Epidermal melanocyte (primary cell): ENCODE data around the gene DNM2.
"Not testable (repeated sequence)": the region's sequence is repeated elsewhere in the genome, so short reads cannot be mapped to it uniquely, and the experiment has no call there.

Source experiments
- DNase-seq: peaks from one replicate; pipeline ENCODE4 v3.0.0; 2011; ENCODE audit warnings: low spot score; ENCODE audit not compliant: insufficient read length

The DNM2 gene

DNA sequence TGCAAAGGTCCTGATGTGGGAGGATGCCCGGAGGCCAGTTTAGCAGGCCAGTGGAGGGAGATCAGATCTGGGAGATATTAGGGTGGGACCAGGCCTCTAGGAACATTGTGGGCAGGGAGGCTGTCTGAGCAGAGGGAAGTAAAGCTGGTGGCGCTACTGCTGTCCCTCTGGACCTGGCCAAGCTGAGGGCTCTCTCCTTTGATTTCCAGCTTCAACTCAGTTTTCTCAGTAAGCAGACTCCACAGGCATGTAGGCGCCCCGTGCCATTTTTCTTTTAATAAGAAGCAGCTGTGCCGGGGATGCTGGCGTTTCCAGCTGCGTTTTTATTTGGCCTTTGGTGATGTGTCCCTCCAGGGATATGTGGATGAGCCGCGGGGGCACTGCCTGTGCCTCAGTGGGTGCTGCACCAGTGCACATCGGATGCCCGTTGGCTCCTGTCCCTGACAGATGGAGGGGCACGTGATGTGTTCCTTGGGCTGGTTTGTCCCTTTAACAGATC is 6.7 kb downstream of the DNM2 start:
- DNase-seq, result peak; percentile 65

DNA sequence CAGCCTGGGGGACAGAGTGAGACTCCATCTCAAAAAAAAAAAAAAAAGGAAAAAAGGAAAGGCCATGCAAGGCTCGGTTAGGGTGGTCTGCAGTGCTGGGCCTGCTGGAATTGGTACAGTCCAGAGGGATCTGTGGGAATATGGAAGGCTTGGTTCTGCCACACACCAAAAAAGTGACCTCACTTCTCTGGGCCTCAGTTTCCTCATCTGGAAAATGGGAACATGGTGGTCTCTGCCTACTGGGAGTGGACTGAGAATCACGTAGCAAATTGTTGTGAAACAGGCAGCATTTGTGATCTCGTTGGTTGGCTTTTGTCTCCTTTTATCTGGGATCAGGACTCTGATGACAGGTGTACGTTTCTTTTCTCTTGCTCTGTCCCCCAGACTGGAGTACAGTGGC is 7.5 kb downstream of the DNM2 start:
- DNase-seq, result no peak

DNA sequence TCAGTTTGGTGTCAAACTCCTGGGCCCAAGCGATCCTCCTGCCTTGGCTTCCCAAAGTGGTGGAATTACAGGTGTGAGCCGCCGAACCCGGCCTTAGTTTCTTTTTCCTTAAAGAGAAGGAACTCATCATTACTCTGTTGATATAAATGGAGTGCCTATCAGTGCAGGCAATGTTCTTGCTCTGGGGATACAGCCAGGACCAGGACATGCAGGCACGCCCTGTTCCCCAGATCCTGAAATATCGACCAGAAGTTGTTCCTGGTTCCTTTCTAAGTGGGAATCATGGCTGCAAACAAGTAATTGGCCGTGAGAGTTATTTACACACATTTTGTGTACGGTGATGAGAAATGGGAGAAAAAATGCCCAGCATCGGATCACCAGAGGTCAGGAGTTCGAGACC is 8.4 kb downstream of the DNM2 start:
- no peak for DNase-seq

DNA sequence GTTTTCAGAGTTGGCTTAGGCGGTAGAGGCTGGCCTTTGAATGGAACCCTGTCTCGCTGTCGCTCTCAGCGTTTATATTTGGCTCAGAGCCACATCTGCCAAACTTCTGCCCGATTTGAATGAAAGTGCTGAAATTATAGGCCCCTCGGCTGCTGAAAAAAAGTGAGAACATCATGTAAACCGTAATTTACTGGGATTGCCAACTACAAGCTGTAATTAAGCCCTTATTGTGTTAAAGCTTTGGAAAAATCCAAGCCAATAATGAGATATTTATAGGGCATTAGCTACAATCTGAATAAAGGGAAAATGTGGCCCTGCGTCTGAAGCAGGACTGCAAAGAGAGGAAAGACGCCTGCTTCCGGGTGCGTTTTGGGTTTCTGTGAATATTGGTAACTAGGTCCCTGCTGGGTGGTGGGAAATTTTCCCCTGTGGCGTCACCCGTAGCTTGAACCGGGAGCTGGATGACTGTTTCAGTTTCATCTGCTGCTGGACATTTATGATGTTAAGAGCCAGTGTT is 9.9 kb downstream of the DNM2 start:
- no peak for DNase-seq

DNA sequence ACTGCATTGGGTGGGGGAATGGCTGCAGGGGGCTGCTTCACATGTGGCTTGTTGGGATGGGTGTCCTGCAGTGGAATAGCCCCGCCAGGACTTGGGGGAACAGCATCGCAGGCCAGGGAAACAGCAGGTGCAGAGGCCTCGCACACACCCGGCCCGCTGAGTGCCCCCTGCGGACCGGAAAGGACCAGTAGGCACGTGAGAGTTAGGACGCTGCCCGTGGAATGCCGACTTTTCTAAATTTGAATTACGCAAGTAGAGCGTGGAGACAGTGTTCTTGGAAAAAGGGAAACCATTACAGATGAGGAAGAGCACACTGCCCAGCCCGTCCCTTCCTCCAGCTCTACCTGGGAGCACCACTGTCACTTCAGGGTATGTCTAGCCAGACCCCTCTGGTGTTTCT is 11.5 kb downstream of the DNM2 start:
- DNase-seq, result no peak

DNA sequence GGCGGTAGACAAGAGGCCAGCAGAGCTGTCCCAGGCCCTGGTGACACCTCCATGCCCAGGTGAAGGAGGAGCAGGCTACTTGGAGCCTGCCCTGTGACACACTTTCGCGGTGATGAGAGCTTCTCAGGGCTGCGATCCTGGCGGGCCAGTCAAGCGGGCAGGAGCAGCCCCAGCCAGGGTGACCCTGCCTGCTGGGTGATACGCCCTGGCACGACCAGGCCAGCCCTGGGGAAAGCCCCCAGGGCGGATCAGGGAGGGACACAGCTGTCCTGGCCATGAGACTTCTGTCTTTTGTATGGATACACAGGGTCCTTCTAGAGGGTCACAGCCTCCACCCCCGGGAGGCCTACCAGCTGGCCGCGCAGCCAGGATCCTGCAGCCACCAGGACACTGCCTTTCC is 13.1 kb downstream of the DNM2 start:
- no peak for DNase-seq

DNA sequence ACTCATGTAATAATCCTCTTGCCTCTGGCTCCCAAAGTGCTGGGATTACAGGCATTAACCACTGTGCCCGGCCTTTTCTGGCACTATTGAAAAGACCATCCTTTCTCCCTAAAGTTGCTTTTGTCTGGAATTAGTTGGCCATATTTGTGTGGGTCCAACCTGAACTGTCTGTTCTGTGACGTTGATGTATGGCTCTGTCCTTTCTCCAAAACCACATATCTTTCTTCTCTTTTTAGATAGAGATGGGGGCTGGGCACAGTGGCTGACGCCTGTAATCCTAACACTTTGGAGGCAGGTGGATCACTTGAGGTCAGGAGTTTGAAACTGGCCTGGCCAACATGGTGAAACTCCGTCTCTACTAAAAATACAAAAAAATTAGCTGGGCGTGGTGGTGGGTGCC is 17.9 kb downstream of the DNM2 start:
- DNase-seq, result no peak

DNA sequence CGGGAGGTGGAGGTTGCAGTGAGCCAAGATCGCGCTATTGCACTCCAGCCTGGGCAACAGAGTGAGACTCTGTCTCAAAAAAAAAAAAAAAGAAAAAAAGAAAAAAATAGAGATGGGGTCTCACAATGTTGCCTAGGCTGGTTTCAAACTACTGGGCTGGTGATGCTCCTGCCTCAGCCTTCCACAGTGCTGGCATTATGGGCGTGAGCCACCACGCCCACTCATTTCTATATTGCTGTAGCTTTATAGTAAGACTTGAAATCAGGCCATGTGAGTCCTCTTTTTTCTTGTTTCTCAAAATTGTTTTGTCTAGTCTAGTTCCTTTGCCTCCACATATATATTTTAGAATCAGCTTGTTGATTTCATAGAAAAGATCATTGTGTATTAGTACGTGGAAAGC is 18.3 kb downstream of the DNM2 start:
- DNase-seq, result no peak

DNA sequence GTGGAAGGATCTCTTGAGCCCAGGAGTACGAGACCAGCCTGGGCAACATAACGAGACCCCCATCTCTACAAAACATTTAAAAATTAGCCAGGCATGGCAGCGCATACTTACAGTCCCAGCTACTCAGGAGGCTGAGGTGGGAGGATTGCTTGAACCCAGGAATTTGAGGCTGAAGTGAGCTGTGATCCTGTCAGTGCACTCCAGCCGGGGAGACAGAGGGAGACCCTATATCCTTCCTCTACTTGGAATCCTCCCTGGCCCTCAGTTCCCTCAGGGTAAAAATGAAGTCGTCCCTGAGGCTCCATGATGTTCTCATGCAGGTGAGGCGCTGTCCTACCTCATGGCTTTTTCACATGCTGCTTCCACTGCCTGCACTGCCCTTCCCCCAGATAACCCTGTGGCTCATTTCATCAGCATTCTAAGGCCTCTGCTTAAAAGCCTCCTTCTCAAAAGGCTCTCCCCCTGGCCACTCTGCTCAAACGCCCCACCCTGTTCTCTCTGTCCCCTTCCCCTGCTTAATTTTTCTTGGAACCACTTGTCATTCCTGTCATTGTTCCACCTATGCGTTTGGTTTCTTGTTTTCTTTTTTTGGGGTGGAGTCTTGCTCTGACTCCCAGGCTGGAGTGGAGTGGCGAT is 19.2 kb downstream of the DNM2 start:
- no peak for DNase-seq

DNA sequence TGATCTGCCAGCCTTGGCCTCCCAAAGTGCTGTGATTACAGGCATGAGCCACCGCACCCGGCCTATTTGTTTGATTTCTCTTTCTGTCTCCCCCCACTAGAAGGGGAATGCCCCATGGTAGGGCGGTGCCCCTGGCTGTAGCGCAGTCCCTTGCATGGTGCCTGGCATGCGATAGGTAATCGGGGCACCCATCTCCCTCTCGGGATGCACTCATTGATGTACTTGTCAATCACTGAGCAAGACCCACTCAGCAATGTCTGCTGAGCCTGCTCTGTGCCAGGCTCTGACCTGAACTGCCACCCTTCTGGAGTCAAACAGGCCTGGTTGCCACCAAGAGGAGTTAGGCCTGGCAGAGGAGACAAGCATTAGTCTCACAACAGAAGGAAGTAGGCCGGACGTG is 19.8 kb downstream of the DNM2 start:
- no peak for DNase-seq

DNA sequence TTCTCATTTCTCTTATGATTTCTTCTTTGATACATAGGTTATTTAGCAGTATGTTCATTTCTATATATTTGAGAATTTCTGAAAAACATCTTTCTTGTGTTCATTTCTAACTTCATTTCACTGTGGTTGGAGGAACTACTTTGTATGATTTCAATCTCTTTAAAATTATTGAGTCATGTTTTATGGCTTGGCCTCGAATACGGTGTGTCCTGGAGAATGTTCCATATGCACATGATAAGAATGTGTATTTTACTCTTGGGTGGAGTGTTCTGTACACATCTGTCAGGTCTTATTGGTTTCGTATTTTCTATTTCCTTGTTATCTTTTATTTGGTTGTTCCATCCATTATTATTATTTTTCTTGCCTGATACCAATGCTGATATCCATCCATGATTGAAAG is 22.9 kb downstream of the DNM2 start:
- DNase-seq, result no peak

DNA sequence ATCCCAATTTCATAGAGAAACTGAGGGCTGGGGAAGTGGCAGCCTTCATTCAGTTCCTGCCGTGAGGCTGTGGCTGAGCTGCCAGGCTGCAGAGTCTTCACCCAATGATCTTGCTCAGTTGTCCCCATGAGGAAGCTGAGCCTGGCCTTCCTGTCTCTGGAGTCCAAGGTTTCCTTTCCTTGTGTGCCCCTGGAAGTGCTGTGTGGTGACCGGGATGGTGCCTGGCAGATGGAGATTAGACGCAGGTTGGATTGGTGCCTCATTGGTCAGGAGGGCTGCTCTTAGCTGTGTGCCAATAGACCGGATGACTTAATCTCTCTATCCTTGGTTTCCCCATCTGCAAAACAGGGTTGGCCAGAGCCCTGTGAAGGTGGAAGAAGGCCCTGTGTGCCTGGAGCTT is 24.6 kb downstream of the DNM2 start:
- no peak for DNase-seq

DNA sequence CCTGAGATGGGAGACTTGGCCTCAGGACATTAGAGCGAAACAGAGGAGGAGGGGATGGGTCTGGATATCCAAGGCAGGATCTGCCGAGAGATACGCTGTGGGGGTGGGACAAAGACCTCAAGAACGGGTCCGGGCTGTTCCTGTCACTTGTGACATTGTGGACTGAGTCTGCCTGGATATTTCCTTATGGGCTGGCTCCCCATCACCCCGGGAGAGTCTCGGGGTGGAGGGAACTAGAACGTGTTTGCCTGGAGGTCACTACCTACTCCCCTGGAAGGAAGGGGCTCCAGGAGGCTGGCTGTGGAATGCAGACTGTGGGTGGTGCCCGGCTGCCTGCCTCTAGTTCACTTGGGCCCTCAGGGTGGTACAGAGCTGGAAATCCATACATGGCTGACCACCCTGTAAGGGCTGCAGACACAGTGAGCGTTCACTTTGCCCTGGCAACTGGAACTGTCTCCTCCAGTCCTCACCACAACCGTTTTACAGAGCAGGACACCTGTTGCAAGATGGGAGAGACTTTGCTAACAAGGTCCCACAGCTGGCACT is 26.4 kb downstream of the DNM2 start:
- DNase-seq, result no peak

DNA sequence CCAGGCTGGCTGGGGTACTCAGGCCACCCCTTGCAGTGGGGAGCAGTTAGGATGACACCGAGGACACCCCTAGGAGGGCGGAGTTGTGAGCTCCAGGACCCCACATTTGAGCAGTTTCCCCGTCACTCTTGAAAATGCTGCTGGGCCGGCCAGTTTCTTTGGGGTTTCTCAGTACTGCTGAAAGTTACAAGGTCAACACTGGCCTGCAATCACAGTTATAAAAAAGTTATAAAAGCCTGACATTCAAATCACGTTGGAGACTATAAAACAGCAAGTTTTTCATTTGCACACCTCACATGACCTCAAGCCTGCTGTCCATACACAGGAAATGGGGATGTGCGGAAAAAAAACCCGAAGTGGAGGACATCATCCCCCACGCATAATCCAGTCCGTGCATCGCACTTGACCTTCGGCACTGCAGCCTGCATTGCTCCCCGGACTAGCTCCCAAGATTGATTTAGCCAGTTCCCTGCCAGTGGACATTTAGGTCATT is 27.0 kb downstream of the DNM2 start:
- no peak for DNase-seq

DNA sequence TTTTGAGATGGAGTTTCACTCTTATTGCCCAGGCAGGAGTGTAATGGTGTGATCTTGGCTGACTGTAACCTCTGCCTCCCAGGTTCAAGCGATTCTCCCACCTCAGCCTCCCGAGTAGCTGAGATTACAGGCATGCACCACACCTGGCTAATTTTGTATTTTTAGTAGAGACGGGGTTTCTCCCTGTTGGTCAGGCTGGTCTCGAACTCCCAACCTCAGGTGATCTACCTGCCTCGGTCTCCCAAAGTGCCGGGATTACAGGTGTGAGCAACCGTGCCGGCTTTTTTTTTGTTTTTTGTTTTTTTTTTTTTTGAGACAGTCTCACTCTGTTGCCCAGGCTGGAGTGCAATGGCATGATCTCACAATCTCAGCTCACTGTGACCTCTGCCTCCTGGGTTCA is 28.6 kb downstream of the DNM2 start:
- DNase-seq, result not testable (repeated sequence)

DNA sequence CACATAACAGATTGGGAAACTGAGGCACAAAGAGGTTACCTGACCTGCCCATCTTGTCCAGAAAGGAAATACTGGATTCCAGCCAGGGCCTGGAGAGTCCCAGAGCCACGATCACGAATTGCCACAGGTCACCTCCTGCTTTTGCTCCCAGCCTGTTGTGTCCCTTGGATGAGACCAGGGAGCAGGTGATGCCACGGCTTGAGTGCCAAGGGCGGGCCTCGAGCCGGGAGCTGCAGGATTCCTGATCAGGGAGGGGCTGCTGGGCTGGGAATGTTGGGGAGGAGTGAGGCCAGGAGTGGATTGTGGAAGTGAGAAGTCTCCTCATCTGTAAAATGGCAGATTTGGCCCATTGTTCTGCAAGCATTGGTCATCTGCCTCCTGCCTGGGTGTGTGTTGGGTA is 29.4 kb downstream of the DNM2 start:
- DNase-seq, result no peak

DNA sequence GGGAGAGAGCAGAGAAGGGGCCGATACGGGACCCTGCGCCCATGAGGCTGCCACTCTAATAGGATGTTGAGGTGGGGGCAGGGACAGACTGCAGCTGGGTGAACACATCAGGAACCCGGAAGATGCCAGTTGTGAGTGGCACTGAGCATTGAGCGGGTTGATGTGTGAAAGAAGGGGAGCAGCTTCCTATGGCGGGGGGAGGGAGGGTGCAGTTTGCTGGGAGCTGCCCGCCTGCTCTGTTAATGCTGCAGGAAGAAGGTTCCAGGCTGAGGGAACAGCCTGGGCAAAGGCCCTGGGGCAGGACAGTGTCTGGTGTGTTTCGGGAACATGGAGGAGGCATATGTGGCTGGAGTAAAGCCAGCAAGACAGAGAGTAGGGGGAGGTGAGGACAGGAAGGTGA is 29.8 kb downstream of the DNM2 start:
- DNase-seq, result no peak

DNA sequence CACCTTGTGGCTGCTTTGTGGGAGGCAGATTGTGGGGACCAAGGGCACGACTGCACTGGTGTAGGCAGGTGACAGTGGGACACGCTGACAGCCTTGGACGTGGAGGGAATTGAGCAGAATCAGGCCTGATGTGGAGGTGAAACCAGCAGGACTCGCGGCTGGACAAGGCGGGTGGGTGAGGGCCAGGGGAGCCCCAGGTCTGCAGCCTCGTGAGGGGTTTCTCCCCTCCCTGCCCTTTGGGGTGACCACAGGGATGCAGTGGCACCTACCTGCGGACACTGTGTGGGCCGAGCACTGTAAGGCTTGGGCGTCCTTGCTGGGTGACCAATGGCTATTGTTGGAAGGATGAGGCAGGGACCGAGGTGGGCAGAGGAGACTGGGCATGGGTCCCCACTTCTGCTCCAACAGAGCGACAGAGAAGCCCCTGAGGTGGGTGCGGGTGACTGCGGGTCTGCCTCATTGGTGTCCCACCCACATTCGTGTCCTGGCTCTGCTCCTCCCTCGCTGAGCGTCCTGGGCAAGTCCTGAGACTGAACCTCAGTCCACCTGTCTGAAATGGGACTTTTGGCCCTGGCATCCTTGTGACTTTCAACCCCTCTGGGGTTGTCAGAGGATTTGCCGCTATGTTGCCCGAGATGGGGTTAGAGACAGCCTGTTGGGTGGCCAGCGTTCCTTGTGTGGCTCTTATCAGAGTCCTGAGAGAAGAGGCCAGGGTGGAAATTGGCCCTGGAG is 30.5 kb downstream of the DNM2 start:
- DNase-seq, result no peak

DNA sequence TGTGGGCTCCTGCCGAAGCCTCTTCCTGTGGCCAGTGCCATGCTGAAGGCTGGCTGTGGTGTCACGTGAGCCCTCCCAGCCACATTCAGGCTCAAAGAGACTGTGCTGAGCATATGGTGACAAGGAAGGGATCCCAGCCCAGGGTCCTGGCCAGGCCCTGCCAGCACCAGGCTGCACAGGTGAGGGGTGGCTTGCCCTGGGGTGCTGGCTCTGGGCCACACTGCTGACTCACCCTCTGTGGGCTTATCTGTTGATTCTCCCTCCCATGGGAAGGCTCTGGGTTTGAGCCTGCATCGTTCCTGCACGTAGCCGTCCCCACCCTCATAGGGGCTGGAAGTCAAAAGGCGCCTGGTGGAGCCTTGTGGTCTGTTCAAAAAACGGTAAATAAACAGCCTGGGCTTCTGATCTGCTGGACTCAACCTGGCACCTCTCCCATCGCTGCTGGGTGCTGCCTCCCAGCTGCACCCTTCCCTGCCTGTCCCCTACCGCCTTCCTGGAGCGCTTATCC is 31.1 kb downstream of the DNM2 start:
- no peak for DNase-seq

DNA sequence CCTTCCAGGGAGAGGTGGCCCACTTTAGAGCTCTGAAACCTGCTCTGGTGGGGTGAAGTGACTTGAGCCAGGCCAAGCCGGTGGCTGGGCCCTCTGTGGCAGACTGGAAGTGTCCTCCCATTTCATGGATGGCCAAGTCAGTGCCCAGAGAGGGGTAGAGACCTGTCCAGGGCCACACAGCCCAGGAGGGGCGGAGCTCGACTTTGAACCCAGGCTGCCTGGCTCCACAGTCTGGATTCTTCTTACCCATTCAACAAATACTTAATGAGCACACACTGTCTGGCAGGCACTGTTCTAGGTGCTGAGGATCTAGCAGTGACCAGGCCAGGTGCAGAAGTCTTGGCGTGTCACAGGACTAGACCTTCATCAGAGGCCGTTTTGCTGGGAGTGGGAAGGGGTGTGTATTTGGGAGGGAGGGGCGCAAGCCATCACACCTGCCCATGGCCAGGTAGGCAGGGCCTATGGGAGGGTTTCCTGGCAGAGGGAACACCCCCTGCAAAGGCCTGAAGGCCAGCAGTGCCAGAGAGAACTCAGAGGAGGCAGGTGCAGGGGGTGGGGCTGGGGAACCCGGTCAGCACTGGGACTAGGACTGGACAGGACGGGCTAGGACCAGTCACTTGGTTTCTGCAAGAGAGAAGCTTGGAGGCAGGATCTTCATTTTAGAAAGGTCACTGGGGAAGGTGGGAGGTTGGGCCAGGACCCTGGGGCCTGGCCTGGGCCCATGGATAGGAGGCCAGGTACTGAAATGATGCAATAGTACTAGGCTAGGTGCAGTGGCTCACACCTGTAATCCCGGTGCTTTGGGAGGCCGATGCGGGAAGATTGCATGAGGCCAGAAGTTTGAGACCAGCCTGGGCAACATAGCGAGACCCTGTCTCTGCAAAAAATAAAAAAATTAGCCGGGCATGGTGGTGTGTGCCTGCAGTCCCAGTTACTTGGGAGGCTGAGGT is 31.8 kb downstream of the DNM2 start:
- no peak for DNase-seq
